ENCODE results near the gene MED26.

DNA sequence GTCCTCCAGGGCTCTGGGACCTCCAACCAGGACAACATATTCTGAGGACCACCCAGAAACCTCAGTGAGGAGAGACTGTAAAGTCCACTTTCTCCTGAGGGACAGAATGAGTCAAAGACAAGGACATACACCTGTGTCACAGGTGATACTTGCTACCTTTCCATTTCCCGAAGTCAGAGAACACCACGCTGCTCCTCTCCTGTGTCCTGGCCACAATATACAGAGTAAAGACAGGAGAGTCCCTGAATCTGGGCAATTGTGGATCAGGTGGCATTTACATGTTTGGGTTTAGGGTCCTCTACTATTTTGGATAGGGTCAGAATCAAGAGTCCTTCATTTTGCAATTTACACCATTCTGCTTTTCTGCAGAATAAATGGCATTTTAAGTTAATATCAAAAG lies 4.9 kb downstream of the MED26 start:
- no peak for TF ChIP-seq PATZ1 (CRISPR knock-in tag; IDR thresholded peaks at IDR 0.05; ENCODE audit: borderline replicate concordance)
- TF ChIP-seq, protein P1, sequence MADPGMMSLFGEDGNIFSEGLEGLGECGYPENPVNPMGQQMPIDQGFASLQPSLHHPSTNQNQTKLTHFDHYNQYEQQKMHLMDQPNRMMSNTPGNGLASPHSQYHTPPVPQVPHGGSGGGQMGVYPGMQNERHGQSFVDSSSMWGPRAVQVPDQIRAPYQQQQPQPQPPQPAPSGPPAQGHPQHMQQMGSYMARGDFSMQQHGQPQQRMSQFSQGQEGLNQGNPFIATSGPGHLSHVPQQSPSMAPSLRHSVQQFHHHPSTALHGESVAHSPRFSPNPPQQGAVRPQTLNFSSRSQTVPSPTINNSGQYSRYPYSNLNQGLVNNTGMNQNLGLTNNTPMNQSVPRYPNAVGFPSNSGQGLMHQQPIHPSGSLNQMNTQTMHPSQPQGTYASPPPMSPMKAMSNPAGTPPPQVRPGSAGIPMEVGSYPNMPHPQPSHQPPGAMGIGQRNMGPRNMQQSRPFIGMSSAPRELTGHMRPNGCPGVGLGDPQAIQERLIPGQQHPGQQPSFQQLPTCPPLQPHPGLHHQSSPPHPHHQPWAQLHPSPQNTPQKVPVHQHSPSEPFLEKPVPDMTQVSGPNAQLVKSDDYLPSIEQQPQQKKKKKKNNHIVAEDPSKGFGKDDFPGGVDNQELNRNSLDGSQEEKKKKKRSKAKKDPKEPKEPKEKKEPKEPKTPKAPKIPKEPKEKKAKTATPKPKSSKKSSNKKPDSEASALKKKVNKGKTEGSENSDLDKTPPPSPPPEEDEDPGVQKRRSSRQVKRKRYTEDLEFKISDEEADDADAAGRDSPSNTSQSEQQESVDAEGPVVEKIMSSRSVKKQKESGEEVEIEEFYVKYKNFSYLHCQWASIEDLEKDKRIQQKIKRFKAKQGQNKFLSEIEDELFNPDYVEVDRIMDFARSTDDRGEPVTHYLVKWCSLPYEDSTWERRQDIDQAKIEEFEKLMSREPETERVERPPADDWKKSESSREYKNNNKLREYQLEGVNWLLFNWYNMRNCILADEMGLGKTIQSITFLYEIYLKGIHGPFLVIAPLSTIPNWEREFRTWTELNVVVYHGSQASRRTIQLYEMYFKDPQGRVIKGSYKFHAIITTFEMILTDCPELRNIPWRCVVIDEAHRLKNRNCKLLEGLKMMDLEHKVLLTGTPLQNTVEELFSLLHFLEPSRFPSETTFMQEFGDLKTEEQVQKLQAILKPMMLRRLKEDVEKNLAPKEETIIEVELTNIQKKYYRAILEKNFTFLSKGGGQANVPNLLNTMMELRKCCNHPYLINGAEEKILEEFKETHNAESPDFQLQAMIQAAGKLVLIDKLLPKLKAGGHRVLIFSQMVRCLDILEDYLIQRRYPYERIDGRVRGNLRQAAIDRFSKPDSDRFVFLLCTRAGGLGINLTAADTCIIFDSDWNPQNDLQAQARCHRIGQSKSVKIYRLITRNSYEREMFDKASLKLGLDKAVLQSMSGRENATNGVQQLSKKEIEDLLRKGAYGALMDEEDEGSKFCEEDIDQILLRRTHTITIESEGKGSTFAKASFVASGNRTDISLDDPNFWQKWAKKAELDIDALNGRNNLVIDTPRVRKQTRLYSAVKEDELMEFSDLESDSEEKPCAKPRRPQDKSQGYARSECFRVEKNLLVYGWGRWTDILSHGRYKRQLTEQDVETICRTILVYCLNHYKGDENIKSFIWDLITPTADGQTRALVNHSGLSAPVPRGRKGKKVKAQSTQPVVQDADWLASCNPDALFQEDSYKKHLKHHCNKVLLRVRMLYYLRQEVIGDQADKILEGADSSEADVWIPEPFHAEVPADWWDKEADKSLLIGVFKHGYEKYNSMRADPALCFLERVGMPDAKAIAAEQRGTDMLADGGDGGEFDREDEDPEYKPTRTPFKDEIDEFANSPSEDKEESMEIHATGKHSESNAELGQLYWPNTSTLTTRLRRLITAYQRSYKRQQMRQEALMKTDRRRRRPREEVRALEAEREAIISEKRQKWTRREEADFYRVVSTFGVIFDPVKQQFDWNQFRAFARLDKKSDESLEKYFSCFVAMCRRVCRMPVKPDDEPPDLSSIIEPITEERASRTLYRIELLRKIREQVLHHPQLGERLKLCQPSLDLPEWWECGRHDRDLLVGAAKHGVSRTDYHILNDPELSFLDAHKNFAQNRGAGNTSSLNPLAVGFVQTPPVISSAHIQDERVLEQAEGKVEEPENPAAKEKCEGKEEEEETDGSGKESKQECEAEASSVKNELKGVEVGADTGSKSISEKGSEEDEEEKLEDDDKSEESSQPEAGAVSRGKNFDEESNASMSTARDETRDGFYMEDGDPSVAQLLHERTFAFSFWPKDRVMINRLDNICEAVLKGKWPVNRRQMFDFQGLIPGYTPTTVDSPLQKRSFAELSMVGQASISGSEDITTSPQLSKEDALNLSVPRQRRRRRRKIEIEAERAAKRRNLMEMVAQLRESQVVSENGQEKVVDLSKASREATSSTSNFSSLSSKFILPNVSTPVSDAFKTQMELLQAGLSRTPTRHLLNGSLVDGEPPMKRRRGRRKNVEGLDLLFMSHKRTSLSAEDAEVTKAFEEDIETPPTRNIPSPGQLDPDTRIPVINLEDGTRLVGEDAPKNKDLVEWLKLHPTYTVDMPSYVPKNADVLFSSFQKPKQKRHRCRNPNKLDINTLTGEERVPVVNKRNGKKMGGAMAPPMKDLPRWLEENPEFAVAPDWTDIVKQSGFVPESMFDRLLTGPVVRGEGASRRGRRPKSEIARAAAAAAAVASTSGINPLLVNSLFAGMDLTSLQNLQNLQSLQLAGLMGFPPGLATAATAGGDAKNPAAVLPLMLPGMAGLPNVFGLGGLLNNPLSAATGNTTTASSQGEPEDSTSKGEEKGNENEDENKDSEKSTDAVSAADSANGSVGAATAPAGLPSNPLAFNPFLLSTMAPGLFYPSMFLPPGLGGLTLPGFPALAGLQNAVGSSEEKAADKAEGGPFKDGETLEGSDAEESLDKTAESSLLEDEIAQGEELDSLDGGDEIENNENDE (IDR thresholded peaks at IDR 0.05; ENCODE audit: low read depth, low read length): no peak
- TF ChIP-seq, protein P2, sequence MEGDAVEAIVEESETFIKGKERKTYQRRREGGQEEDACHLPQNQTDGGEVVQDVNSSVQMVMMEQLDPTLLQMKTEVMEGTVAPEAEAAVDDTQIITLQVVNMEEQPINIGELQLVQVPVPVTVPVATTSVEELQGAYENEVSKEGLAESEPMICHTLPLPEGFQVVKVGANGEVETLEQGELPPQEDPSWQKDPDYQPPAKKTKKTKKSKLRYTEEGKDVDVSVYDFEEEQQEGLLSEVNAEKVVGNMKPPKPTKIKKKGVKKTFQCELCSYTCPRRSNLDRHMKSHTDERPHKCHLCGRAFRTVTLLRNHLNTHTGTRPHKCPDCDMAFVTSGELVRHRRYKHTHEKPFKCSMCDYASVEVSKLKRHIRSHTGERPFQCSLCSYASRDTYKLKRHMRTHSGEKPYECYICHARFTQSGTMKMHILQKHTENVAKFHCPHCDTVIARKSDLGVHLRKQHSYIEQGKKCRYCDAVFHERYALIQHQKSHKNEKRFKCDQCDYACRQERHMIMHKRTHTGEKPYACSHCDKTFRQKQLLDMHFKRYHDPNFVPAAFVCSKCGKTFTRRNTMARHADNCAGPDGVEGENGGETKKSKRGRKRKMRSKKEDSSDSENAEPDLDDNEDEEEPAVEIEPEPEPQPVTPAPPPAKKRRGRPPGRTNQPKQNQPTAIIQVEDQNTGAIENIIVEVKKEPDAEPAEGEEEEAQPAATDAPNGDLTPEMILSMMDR (IDR thresholded peaks at IDR 0.05 in 2 of 3, conservative IDR thresholded peaks at IDR 0.05 in 1 of 3; ENCODE audit: insufficient read depth in 2 of 3, low read depth in 1 of 3, low read length in 3 of 3): no peak

Data from K562 (cell line).